ENCODE data around the gene MAZ.

DNA sequence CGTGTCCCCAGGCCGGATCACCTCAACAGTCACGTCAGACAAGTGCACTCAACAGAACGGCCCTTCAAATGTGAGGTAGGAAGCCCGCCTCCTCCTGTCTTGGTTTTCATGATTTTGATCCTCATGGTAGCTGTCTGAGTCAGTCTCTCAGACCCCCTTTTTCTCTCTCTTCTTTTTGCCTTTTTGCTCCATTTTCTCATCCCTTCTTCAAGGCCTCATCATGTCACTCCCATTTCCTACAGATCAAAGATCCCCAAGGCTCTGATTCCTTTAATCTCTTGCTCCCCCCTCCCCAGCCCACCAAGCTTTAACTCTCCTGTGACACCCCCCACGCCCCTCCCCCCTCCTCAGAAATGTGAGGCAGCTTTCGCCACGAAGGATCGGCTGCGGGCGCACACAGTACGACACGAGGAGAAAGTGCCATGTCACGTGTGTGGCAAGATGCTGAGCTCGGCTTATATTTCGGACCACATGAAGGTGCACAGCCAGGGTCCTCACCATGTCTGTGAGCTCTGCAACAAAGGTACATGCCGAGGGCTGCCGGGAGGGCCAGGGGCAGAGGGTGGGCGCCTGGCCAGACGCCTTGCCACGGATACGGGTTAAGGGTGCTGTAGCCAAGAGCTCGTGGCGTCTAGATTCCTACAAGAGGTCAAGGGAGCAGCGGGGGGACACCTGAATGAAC is 2.0 kb downstream of the MAZ start:
- TF ChIP-seq, protein P1, sequence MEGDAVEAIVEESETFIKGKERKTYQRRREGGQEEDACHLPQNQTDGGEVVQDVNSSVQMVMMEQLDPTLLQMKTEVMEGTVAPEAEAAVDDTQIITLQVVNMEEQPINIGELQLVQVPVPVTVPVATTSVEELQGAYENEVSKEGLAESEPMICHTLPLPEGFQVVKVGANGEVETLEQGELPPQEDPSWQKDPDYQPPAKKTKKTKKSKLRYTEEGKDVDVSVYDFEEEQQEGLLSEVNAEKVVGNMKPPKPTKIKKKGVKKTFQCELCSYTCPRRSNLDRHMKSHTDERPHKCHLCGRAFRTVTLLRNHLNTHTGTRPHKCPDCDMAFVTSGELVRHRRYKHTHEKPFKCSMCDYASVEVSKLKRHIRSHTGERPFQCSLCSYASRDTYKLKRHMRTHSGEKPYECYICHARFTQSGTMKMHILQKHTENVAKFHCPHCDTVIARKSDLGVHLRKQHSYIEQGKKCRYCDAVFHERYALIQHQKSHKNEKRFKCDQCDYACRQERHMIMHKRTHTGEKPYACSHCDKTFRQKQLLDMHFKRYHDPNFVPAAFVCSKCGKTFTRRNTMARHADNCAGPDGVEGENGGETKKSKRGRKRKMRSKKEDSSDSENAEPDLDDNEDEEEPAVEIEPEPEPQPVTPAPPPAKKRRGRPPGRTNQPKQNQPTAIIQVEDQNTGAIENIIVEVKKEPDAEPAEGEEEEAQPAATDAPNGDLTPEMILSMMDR (IDR thresholded peaks at IDR 0.05; ENCODE audit: insufficient read depth, low read length, poor library complexity, severe bottlenecking): no peak
- TF ChIP-seq EZH2phosphoT487 (conservative IDR thresholded peaks at IDR 0.05; ENCODE audit: low read length): no peak

All from SU-DHL-6 (cell line).